HG03196 (cell line): ENCODE results near the gene RNGTT.

ENCODE experiments used
- ATAC-seq: cut with Tn5 transposase; IDR thresholded peaks from one replicate; pipeline ENCODE4 v1.9.1; 2021; ENCODE audit not compliant: unreplicated experiment

The RNGTT gene

GRCh38 chr6:88619951-88620350, 343.5 kb downstream of the RNGTT start:
- ATAC-seq, result no peak

- no peak for ATAC-seq
These were observed 347.0 kb downstream of the RNGTT start for GRCh38 chr6:88616380-88616779.

- ATAC-seq, result no peak
These were observed 349.0 kb downstream of the RNGTT start for GRCh38 chr6:88614316-88614877.

- no peak for ATAC-seq
These were observed 350.8 kb downstream of the RNGTT start for GRCh38 chr6:88612631-88613030.

GRCh38 chr6:88611721-88612120, 351.7 kb downstream of the RNGTT start:
- ATAC-seq, result no peak

- no peak for ATAC-seq
These were observed 353.4 kb downstream of the RNGTT start for GRCh38 chr6:88609983-88610382.

- no peak for ATAC-seq
These were observed 358.1 kb downstream of the RNGTT start for GRCh38 chr6:88605271-88605670.

GRCh38 chr6:88599571-88599970, 363.8 kb downstream of the RNGTT start:
- ATAC-seq, result no peak

GRCh38 chr6:88596801-88597200, 366.6 kb downstream of the RNGTT start:
- no peak for ATAC-seq

GRCh38 chr6:88588938-88589337, 374.5 kb downstream of the RNGTT start:
- no peak for ATAC-seq

GRCh38 chr6:88587150-88587520, 376.3 kb downstream of the RNGTT start:
- ATAC-seq, result no peak

GRCh38 chr6:88586371-88587149, 376.9 kb downstream of the RNGTT start:
- ATAC-seq, result no peak

- no peak for ATAC-seq
These were observed 378.1 kb downstream of the RNGTT start for GRCh38 chr6:88585276-88585692.

GRCh38 chr6:88584581-88585275, 378.7 kb downstream of the RNGTT start:
- no peak for ATAC-seq

GRCh38 chr6:88577461-88577860, 386.0 kb downstream of the RNGTT start:
- no peak for ATAC-seq

- ATAC-seq, result no peak
These were observed 387.9 kb downstream of the RNGTT start for GRCh38 chr6:88575536-88575935.

GRCh38 chr6:88574651-88575050, 388.8 kb downstream of the RNGTT start:
- ATAC-seq, result no peak

GRCh38 chr6:88574031-88574430, 389.4 kb downstream of the RNGTT start:
- ATAC-seq, result no peak

GRCh38 chr6:88573561-88573960, 389.9 kb downstream of the RNGTT start:
- ATAC-seq, result no peak

GRCh38 chr6:88572449-88573139, 390.8 kb downstream of the RNGTT start:
- ATAC-seq, result no peak

GRCh38 chr6:88569959-88570358, 393.5 kb downstream of the RNGTT start:
- ATAC-seq, result no peak

- ATAC-seq, result no peak
These were observed 395.7 kb downstream of the RNGTT start for GRCh38 chr6:88567696-88568095.
